IMR-90 (cell line): ENCODE results near the gene PRDM1. TPM values are rescaled to one million over a fixed set of nuclear protein-coding genes. Genes with fewer than 3 reads are reported as not detected.

ENCODE experiments used
- ATAC-seq: fragments of 200-7000 bp; cut with Tn5 transposase; 2 replicates; pipeline ENCODE4 v1.9.1; 2020; ENCODE audit warnings: low read depth, mild to moderate bottlenecking, moderate library complexity
- BruUV-seq: library from RNA; stranded (reverse); fragments of 400-500 nt; replicated peaks from 2 replicates; lab custom pipeline; 2021; lab: Mats Ljungman, UMichigan
- CTCF ChIA-PET: fragments of 300-600 bp; formaldehyde crosslinking; extraction: SDS; loops from one replicate; lab custom pipeline; 2021; ENCODE audit warnings: antibody characterized with exemption; lab: Yijun Ruan, JAX
- POLR2A ChIA-PET: fragments of 300-600 bp; sonication (Branson Sonifier 250); formaldehyde crosslinking; loops from one replicate; lab custom pipeline; 2022; ENCODE audit warnings: antibody characterized with exemption; ENCODE audit not compliant: unreplicated experiment; lab: Charles Lee
- DNase-seq: peaks from one replicate; pipeline ENCODE4 v3.0.0; 2013
- H2AFZ ChIP-seq: replicated peaks from 2 replicates; pipeline ENCODE3; 2013; ENCODE audit warnings: low read length, mild to moderate bottlenecking; ENCODE audit not compliant: poor library complexity
- H2AK5ac ChIP-seq: 2 replicates; pipeline ENCODE4 v1.6.1; 2013; ENCODE audit warnings: low read depth, low read length, inconsistent platforms
- H2AK9ac ChIP-seq: replicated peaks from 2 replicates; pipeline ENCODE3; 2013; ENCODE audit warnings: mild to moderate bottlenecking, low read depth, low read length, moderate library complexity; ENCODE audit not compliant: poor library complexity
- H2BK120ac ChIP-seq: 2 replicates; pipeline ENCODE4 v1.6.1; 2013; ENCODE audit warnings: low read depth, low read length, inconsistent platforms
- H2BK15ac ChIP-seq: 3 replicates; pipeline ENCODE4 v1.6.1; 2013; ENCODE audit warnings: low read depth, low read length, inconsistent platforms
- H2BK20ac ChIP-seq: 2 replicates; pipeline ENCODE4 v1.6.1; 2013; ENCODE audit warnings: low read depth, mild to moderate bottlenecking, inconsistent platforms, low read length, moderate library complexity
- H2BK5ac ChIP-seq: 2 replicates; pipeline ENCODE4 v1.6.1; 2013; ENCODE audit warnings: mild to moderate bottlenecking, low read depth, low read length, inconsistent platforms; ENCODE audit not compliant: poor library complexity, severe bottlenecking
- H3K14ac ChIP-seq: replicated peaks from 2 replicates; pipeline ENCODE4 v1.6.1; 2013; ENCODE audit warnings: low read depth, low read length, inconsistent platforms
- H3K18ac ChIP-seq: 2 replicates; pipeline ENCODE4 v1.6.1; 2013; ENCODE audit warnings: low read depth, low read length, control low read depth
- H3K23ac ChIP-seq: 2 replicates; pipeline ENCODE4 v1.6.1; 2013; ENCODE audit warnings: low read depth, low read length, inconsistent platforms
- H3K27ac ChIP-seq: 2 replicates; pipeline ENCODE4 v1.5.1; 2013; ENCODE audit warnings: mild to moderate bottlenecking, control low read depth, low read length; ENCODE audit not compliant: insufficient read depth
- H3K27me3 ChIP-seq: 2 replicates; pipeline ENCODE4 v1.6.1; 2013; ENCODE audit warnings: low read length; ENCODE audit not compliant: control insufficient read depth, insufficient read depth
- H3K36me3 ChIP-seq: 2 replicates; pipeline ENCODE4 v1.6.1; 2013; ENCODE audit warnings: low read length, mixed read lengths; ENCODE audit not compliant: control insufficient read depth, insufficient read depth
- H3K4ac ChIP-seq: 2 replicates; pipeline ENCODE4 v1.6.1; 2013; ENCODE audit warnings: low read depth, low read length, inconsistent platforms
- H3K4me1 ChIP-seq: 2 replicates; pipeline ENCODE4 v1.6.1; 2013; ENCODE audit warnings: low read length, mixed read lengths; ENCODE audit not compliant: control insufficient read depth, insufficient read depth
- H3K4me2 ChIP-seq: 2 replicates; pipeline ENCODE4 v1.6.1; 2013; ENCODE audit warnings: low read depth, mild to moderate bottlenecking, control low read depth, low read length, moderate library complexity
- H3K4me3 ChIP-seq: 2 replicates; pipeline ENCODE4 v1.5.1; 2013; ENCODE audit warnings: low read depth, mild to moderate bottlenecking, control low read depth, low read length, moderate library complexity; ENCODE audit not compliant: insufficient read depth
- H3K56ac ChIP-seq: 2 replicates; pipeline ENCODE4 v1.6.1; 2013; ENCODE audit warnings: low read length, inconsistent platforms; ENCODE audit not compliant: insufficient read depth; ENCODE audit errors: extremely low read depth
- H3K79me1 ChIP-seq, 2 experiments: 2 replicates each; pipeline ENCODE4 v1.6.1; 2013; ENCODE audit warnings: low read length in 2 of 2, inconsistent platforms in 1 of 2, low read depth in 1 of 2
- H3K9ac ChIP-seq: 2 replicates; pipeline ENCODE4 v1.6.1; 2013; ENCODE audit warnings: low read depth, low read length, control low read depth
- H3K9me1 ChIP-seq: 2 replicates; pipeline ENCODE4 v1.6.1; 2013; ENCODE audit warnings: low read length, inconsistent platforms; ENCODE audit not compliant: insufficient read depth
- H3K9me3 ChIP-seq: 2 replicates; pipeline ENCODE4 v1.6.1; 2013; ENCODE audit warnings: low read length; ENCODE audit not compliant: control insufficient read depth, insufficient read depth
- H4K20me1 ChIP-seq: 2 replicates; pipeline ENCODE4 v1.6.1; 2013; ENCODE audit warnings: low read length, inconsistent platforms; ENCODE audit not compliant: insufficient read depth
- H4K5ac ChIP-seq: 2 replicates; pipeline ENCODE4 v1.6.1; 2013; ENCODE audit warnings: mild to moderate bottlenecking, low read depth, low read length, control low read depth
- H4K8ac ChIP-seq, 2 experiments: 2 replicates each; pipeline ENCODE4 v1.6.1; 2013; ENCODE audit warnings: low read depth in 2 of 2, low read length in 2 of 2, control low read depth in 1 of 2, inconsistent platforms in 1 of 2
- H4K91ac ChIP-seq: 2 replicates; pipeline ENCODE4 v1.6.1; 2013; ENCODE audit warnings: low read depth, low read length, inconsistent platforms; ENCODE audit not compliant: insufficient read depth
- CHD1 ChIP-seq: IDR thresholded peaks from 2 replicates; pipeline ENCODE4 v1.6.1; 2012; ENCODE audit warnings: low read depth, low read length, improper control_type of control experiment
- MXI1 ChIP-seq: IDR thresholded peaks from 2 replicates; pipeline ENCODE4 v1.6.1; 2012; ENCODE audit warnings: low read depth, mild to moderate bottlenecking, low read length, moderate library complexity, borderline replicate concordance
- RCOR1 ChIP-seq: IDR thresholded peaks from 2 replicates; pipeline ENCODE4 v1.6.1; 2012; ENCODE audit warnings: mild to moderate bottlenecking, low read length, improper control_type of control experiment; ENCODE audit not compliant: insufficient replicate concordance
- SMC3 ChIP-seq: fragments of 150-350 bp; IDR thresholded peaks from 2 replicates; pipeline ENCODE4 v1.6.1; 2016; ENCODE audit warnings: low read depth, mild to moderate bottlenecking, antibody characterized with exemption, low read length, moderate library complexity
- WGBS, 2 experiments: methylation state at CpG; one replicate each; pipeline versions ENCODE4 v1.1.5 to v1.1.7; 2013; ENCODE audit warnings: missing lambda C conversion rate in 2 of 2; ENCODE audit not compliant: insufficient read length in 1 of 2; ENCODE audit errors: extremely low coverage in 2 of 2; 5-methylcytosine and 5-hydroxymethylcytosine counted together
- dilution Hi-C: fragments of 300-500 bp; cut with HindIII; formaldehyde crosslinking; loops from one replicate; pipeline ENCODE4 v1.14.3; 2018; ENCODE audit warnings: low sequenced_read_pairs; ENCODE audit not compliant: unreplicated experiment
- in situ Hi-C: fragments of 300-500 bp; cut with MboI; formaldehyde crosslinking; loops from 3 replicates; pipeline ENCODE4 v1.14.3; 2019; ENCODE audit warnings: low sequenced_read_pairs, inconsistent platforms, mixed read lengths
- intact Hi-C: fragments of 100-400 bp; cut with micrococcal nuclease; formaldehyde crosslinking; loops from 2 replicates; pipeline ENCODE4 v1.10.0; 2022
- polyA plus RNA-seq, 3 experiments: library from polyadenylated mRNA; depleted of rRNA; stranded (reverse); fragments of >200 nt; gene quantifications; 2 replicates each; pipeline ENCODE4 v1.2.3, GENCODE V29; 2012; ENCODE audit warnings: low replicate concordance in 1 of 3
- total RNA-seq: library from RNA; depleted of rRNA; stranded (reverse); fragments of >200 nt; gene quantifications from 2 replicates; pipeline ENCODE4 v1.2.3, GENCODE V29; 2012

The PRDM1 gene
- total and polyA plus RNA-seq, 2 of the 4 experiments (the other 2 are of a cell fraction) = 2.3 to 3.0 TPM

- CTCF ChIA-PET = interaction anchor here (0.5 kb wide), 1 partner anchor 129 kb away, joined by 3 read pairs; no protein-coding TSS in a partner anchor
- no peaks in the 10 kb centered on the region for H3K27me3 ChIP-seq
- no peak overlapping the region for H3K9ac ChIP-seq
- H3K79me1 ChIP-seq = no peaks in the 10 kb centered on the region
- H2BK120ac ChIP-seq = no peak overlapping the region
- no peak overlapping the region for H4K5ac ChIP-seq
- H3K27ac ChIP-seq = no peak overlapping the region
- H3K9me3 ChIP-seq = no peaks in the 10 kb centered on the region
- H3K4me1 ChIP-seq = peaks cover 4% of the 10 kb centered on the region; the same call in 1 of the 2 replicates
- no peak overlapping the region for H2BK5ac ChIP-seq
- intact Hi-C loops = no loop called here
- no peak overlapping the region for H2BK15ac ChIP-seq
- no peak overlapping the region for H3K18ac ChIP-seq
- POLR2A ChIA-PET = no interaction called here
- no peak overlapping the region for H2AK9ac ChIP-seq
- no peak overlapping the region for H4K8ac ChIP-seq
- H3K56ac ChIP-seq = no peak overlapping the region
- TF ChIP-seq RCOR1 (no peak), MXI1 (no peak), CHD1 (no peak), SMC3 (no peak)
- H4K20me1 ChIP-seq = no peaks in the 10 kb centered on the region
- in situ Hi-C loops = no loop called here
- dilution Hi-C loops = no loop called here
- H2AK5ac ChIP-seq = no peak overlapping the region
- H3K4me3 ChIP-seq = no peak overlapping the region
- H3K4me2 ChIP-seq = no peak overlapping the region
- no peak overlapping the region for H2BK20ac ChIP-seq
- peak; percentile 13 for DNase-seq
- no peak overlapping the region for H3K14ac ChIP-seq
- 100% methylated on average over 2 of the region's 6 CpGs; no CpG with 5 or more reads in 1 of the 2 experiments for WGBS, 2 experiments
- no peak overlapping the region for H3K23ac ChIP-seq
- no peak overlapping the region for H4K91ac ChIP-seq
- no peaks in the 10 kb centered on the region for H3K36me3 ChIP-seq
- no peak for ATAC-seq
- H3K4ac ChIP-seq = no peak overlapping the region
- no TSS peak for BruUV-seq
- H2AFZ ChIP-seq = no peak overlapping the region
- H3K9me1 ChIP-seq = no peaks in the 10 kb centered on the region
Measured at GRCh38 chr6:106116125-106116832, 30.1 kb downstream of the PRDM1 start.
